ENCODE measurements around the gene SPNS2. TPM values are rescaled to one million over a fixed set of nuclear protein-coding genes. Genes with fewer than 3 reads are reported as not detected.

The SPNS2 gene
- total and polyA plus RNA-seq, 2 experiments from 2014 or later: 1.7 to 2.3 TPM

DNA sequence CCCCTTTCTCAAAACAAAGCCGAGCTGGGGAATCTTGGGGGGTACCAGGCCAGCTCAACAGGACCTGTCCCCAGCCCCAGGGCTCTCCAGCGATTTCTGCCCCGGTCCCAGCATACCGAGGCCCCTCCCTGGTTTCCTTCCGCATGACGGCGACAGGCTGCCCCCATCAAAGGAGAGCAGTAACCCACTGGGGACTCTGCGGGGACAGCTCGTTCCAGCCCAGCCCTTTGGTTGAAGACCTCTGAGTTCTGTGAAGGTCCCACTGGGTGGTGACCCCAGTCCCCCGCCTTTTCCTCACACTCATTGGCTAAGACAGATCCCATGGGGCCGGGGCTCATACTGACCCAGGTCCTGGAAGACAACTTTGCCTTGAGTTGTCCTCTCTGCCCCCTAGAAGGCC, 89.7 kb downstream of the SPNS2 start:
- Histone ChIP-seq H3F3A (replicated peaks; ENCODE audit: low read depth) (no peaks in the 10 kb centered on the region), H3K4me1 (ENCODE audit: insufficient read depth) (no peaks in the 10 kb centered on the region; the same call in none of the 2 replicates), H3K4me2 (no peak overlapping the region), H2AFZ (no peak overlapping the region), H4K20me1 (replicated peaks; ENCODE audit: insufficient read depth) (no peaks in the 10 kb centered on the region), H3K9me2 (ENCODE audit: insufficient read depth) (no peaks in the 10 kb centered on the region), H3K27me3 (ENCODE audit: insufficient read depth) (peaks cover 29% of the 10 kb centered on the region), H3K4me3 (no peak overlapping the region), H3K36me3 (ENCODE audit: insufficient read depth) (no peaks in the 10 kb centered on the region), H3K79me2 (replicated peaks; ENCODE audit: insufficient read depth) (no peaks in the 10 kb centered on the region), H3K27ac (ENCODE audit: low read depth) (no peak overlapping the region)
- DNase-seq (ENCODE audit: low spot score): no peak
- Mint-ChIP-seq H3K27ac (no peak overlapping the region), H3K36me3 (ENCODE audit: low read depth) (no peaks in the 10 kb centered on the region), H3K27me3 (ENCODE audit: insufficient read depth, low read depth, poor library complexity) (peaks cover 37% of the 10 kb centered on the region), H3K9me3 (no peaks in the 10 kb centered on the region), H3K4me3 (no peak overlapping the region), H3K4me1 (peaks cover 13% of the 10 kb centered on the region)
- ATAC-seq: no peak
- TF ChIP-seq, protein P1, sequence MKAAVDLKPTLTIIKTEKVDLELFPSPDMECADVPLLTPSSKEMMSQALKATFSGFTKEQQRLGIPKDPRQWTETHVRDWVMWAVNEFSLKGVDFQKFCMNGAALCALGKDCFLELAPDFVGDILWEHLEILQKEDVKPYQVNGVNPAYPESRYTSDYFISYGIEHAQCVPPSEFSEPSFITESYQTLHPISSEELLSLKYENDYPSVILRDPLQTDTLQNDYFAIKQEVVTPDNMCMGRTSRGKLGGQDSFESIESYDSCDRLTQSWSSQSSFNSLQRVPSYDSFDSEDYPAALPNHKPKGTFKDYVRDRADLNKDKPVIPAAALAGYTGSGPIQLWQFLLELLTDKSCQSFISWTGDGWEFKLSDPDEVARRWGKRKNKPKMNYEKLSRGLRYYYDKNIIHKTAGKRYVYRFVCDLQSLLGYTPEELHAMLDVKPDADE (IDR thresholded peaks at IDR 0.05): no peak
- TF ChIP-seq STAT1 (IDR thresholded peaks at IDR 0.05; ENCODE audit: unreplicated experiment) (no peak), EZH2phosphoT487 (IDR thresholded peaks at IDR 0.05; ENCODE audit: unreplicated experiment) (no peak)

Other genes with a start within 250 kb of the SPNS2 start
- gene ANKFY1, start 234.9 kb upstream of the SPNS2 start, total RNA-seq (2014; rRNA removed; shearing (Covaris generic)): 44.4 and 55.2 TPM in 2 replicates
- 12.1 and 12.9 TPM in 2 replicates for gene ANKFY1, start 234.9 kb upstream of the SPNS2 start, polyA plus RNA-seq (2016; fragmentation: Nextera tagmentation; extraction: Ambion mirVana)
- 145 and 161 TPM in 2 replicates for gene UBE2G1, start 132.2 kb upstream of the SPNS2 start, total RNA-seq (2014; rRNA removed; shearing (Covaris generic))
- gene UBE2G1, start 132.2 kb upstream of the SPNS2 start, polyA plus RNA-seq (2016; fragmentation: Nextera tagmentation; extraction: Ambion mirVana): 64.2 and 71.9 TPM in 2 replicates
- gene SPNS3, start 64.9 kb upstream of the SPNS2 start, total RNA-seq (2014; rRNA removed; shearing (Covaris generic)): not detected in 2 replicates
- gene SPNS3, start 64.9 kb upstream of the SPNS2 start, polyA plus RNA-seq (2016; fragmentation: Nextera tagmentation; extraction: Ambion mirVana): not detected in 2 replicates
- 169 and 213 TPM in 2 replicates for gene MYBBP1A, start 56.5 kb downstream of the SPNS2 start, total RNA-seq (2014; rRNA removed; shearing (Covaris generic))
- gene MYBBP1A, start 56.5 kb downstream of the SPNS2 start, polyA plus RNA-seq (2016; fragmentation: Nextera tagmentation; extraction: Ambion mirVana): 66.4 and 70.7 TPM in 2 replicates
- 0.24 TPM in 1 of 2 replicates, not detected in the other for gene GGT6, start 61.7 kb downstream of the SPNS2 start, total RNA-seq (2014; rRNA removed; shearing (Covaris generic))
- gene GGT6, start 61.7 kb downstream of the SPNS2 start, polyA plus RNA-seq (2016; fragmentation: Nextera tagmentation; extraction: Ambion mirVana): 0.12 TPM in 1 of 2 replicates, not detected in the other
- 1.7 and 4.3 TPM in 2 replicates for gene SMTNL2, start 85.6 kb downstream of the SPNS2 start, total RNA-seq (2014; rRNA removed; shearing (Covaris generic))
- gene SMTNL2, start 85.6 kb downstream of the SPNS2 start, polyA plus RNA-seq (2016; fragmentation: Nextera tagmentation; extraction: Ambion mirVana): 1.3 and 3.1 TPM in 2 replicates
- gene ALOX15, start 142.8 kb downstream of the SPNS2 start, total RNA-seq (2014; rRNA removed; shearing (Covaris generic)): 1.1 and 1.4 TPM in 2 replicates
- 0.28 and 1.2 TPM in 2 replicates for gene ALOX15, start 142.8 kb downstream of the SPNS2 start, polyA plus RNA-seq (2016; fragmentation: Nextera tagmentation; extraction: Ambion mirVana)
- 91.0 and 123 TPM in 2 replicates for gene PELP1, start 205.3 kb downstream of the SPNS2 start, total RNA-seq (2014; rRNA removed; shearing (Covaris generic))
- gene PELP1, start 205.3 kb downstream of the SPNS2 start, polyA plus RNA-seq (2016; fragmentation: Nextera tagmentation; extraction: Ambion mirVana): 39.4 and 41.1 TPM in 2 replicates
- 23.0 and 45.0 TPM in 2 replicates for gene ARRB2, start 211.8 kb downstream of the SPNS2 start, total RNA-seq (2014; rRNA removed; shearing (Covaris generic))
- 37.3 and 39.5 TPM in 2 replicates for gene ARRB2, start 211.8 kb downstream of the SPNS2 start, polyA plus RNA-seq (2016; fragmentation: Nextera tagmentation; extraction: Ambion mirVana)
- 15.5 and 16.7 TPM in 2 replicates for gene MED11, start 232.5 kb downstream of the SPNS2 start, total RNA-seq (2014; rRNA removed; shearing (Covaris generic))
- 32.8 and 33.3 TPM in 2 replicates for gene MED11, start 232.5 kb downstream of the SPNS2 start, polyA plus RNA-seq (2016; fragmentation: Nextera tagmentation; extraction: Ambion mirVana)
- 1.4 TPM in 1 of 2 replicates, not detected in the other for gene ZMYND15, start 241.0 kb downstream of the SPNS2 start, total RNA-seq (2014; rRNA removed; shearing (Covaris generic))
- 0.21 and 0.32 TPM in 2 replicates for gene ZMYND15, start 241.0 kb downstream of the SPNS2 start, polyA plus RNA-seq (2016; fragmentation: Nextera tagmentation; extraction: Ambion mirVana)
- gene CXCL16, start 241.0 kb downstream of the SPNS2 start, total RNA-seq (2014; rRNA removed; shearing (Covaris generic)): 4.1 and 6.8 TPM in 2 replicates
- gene CXCL16, start 241.0 kb downstream of the SPNS2 start, polyA plus RNA-seq (2016; fragmentation: Nextera tagmentation; extraction: Ambion mirVana): 3.7 and 4.0 TPM in 2 replicates

Measured in GM23338 (cell line).